Activated T-helper 2 cell treated with anti-CD3 and anti-CD28 coated beads, Interferon-gamma antibody, Interleukin-2, Interleukin-4, amounts not matched to agents 10 μg/mL and 5 μg/mL and 100 μg/mL, durations not matched to agents 14 hours and 24 hours and 36 hours (primary cell): Measurements from ENCODE around the gene ENTPD2. TPM values are rescaled to one million over a fixed set of nuclear protein-coding genes. Genes with fewer than 3 reads are reported as not detected.
"Not testable (repeated sequence)": the region's sequence is repeated elsewhere in the genome, so short reads cannot be mapped to it uniquely, and the experiment has no call there.

Source experiments
- DNase-seq: peaks from one replicate; pipeline ENCODE4 v3.0.0; 2021; ENCODE audit warnings: low spot score
- H3K27ac Mint-ChIP-seq: one replicate; pipeline ENCODE4 v1.8.0; 2021; ENCODE audit warnings: mixed read lengths
- H3K27me3 Mint-ChIP-seq: one replicate; pipeline ENCODE4 v1.8.0; 2021; ENCODE audit warnings: low read depth, mixed read lengths
- H3K36me3 Mint-ChIP-seq: one replicate; pipeline ENCODE4 v1.8.0; 2021; ENCODE audit warnings: low read depth, mixed read lengths
- H3K4me1 Mint-ChIP-seq: one replicate; pipeline ENCODE4 v1.8.0; 2021; ENCODE audit warnings: low read depth, mixed read lengths
- H3K4me3 Mint-ChIP-seq: one replicate; pipeline ENCODE4 v1.8.0; 2021; ENCODE audit warnings: low read depth, mild to moderate bottlenecking, moderate library complexity, mixed read lengths
- H3K9me3 Mint-ChIP-seq: one replicate; pipeline ENCODE4 v1.8.0; 2021; ENCODE audit warnings: mixed read lengths
- intact Hi-C: fragments of 100-400 bp; cut with micrococcal nuclease; formaldehyde crosslinking; loops from one replicate; pipeline ENCODE4 v1.15.1; 2023
- total RNA-seq: library from RNA; stranded (reverse); gene quantifications from 2 replicates; pipeline ENCODE4 v1.2.3, GENCODE V29; 2022

ENTPD2 gene
- total RNA-seq, 1 donor from 2014 or later: not detected

- Mint-ChIP-seq H3K27ac (no peak overlapping the region), H3K9me3 (no peaks in the 10 kb centered on the region), H3K4me3 (no peak overlapping the region), H3K27me3 (peaks cover 3% of the 10 kb centered on the region), H3K36me3 (no peaks in the 10 kb centered on the region), H3K4me1 (no peaks in the 10 kb centered on the region)
- DNase-seq: no peak
- intact Hi-C loops: no loop called here
These were observed 47.5 kb downstream of the ENTPD2 start for GRCh38 chr9:137006116-137007003.

- H3K4me1 Mint-ChIP-seq: peaks cover 10% of the 10 kb centered on the region
- H3K9me3 Mint-ChIP-seq, H3K4me3 Mint-ChIP-seq, H3K36me3 Mint-ChIP-seq, intact Hi-C loops, H3K27me3 Mint-ChIP-seq, DNase-seq, H3K27ac Mint-ChIP-seq: not testable (repeated sequence)
These were observed 49.6 kb downstream of the ENTPD2 start for GRCh38 chr9:137004285-137004684.

GRCh38 chr9:137002646-137003041, 51.2 kb downstream of the ENTPD2 start:
- H3K27me3 Mint-ChIP-seq: peaks cover 3% of the 10 kb centered on the region
- DNase-seq: no peak
- no peak overlapping the region for H3K4me3 Mint-ChIP-seq
- intact Hi-C loops: no loop called here
- no peaks in the 10 kb centered on the region for H3K36me3 Mint-ChIP-seq
- peaks cover 19% of the 10 kb centered on the region for H3K4me1 Mint-ChIP-seq
- H3K27ac Mint-ChIP-seq: no peak overlapping the region
- no peaks in the 10 kb centered on the region for H3K9me3 Mint-ChIP-seq

GRCh38 chr9:137001857-137002645, 51.8 kb downstream of the ENTPD2 start:
- H3K4me1 Mint-ChIP-seq: peaks cover 21% of the 10 kb centered on the region
- H3K9me3 Mint-ChIP-seq: no peaks in the 10 kb centered on the region
- no peak for DNase-seq
- H3K27me3 Mint-ChIP-seq: peaks cover 3% of the 10 kb centered on the region
- no peaks in the 10 kb centered on the region for H3K36me3 Mint-ChIP-seq
- intact Hi-C loops: loop anchor here (2.0 kb wide), 1 partner anchor 33 kb away; no protein-coding TSS in a partner anchor
- no peak overlapping the region for H3K27ac Mint-ChIP-seq
- no peak overlapping the region for H3K4me3 Mint-ChIP-seq

GRCh38 chr9:137000177-137000930, 53.5 kb downstream of the ENTPD2 start:
- Mint-ChIP-seq H3K4me1 (peaks cover 23% of the 10 kb centered on the region), H3K27me3 (peaks cover 3% of the 10 kb centered on the region), H3K4me3 (no peak overlapping the region), H3K9me3 (no peaks in the 10 kb centered on the region), H3K36me3 (no peaks in the 10 kb centered on the region), H3K27ac (peak overlapping the region; percentile 55)
- intact Hi-C loops: loop anchor here (2.0 kb wide), 1 partner anchor 34 kb away; no protein-coding TSS in a partner anchor
- peak; percentile 27 for DNase-seq

Other genes with a start within 250 kb of the ENTPD2 start
- gene RABL6, start 246.1 kb downstream of the ENTPD2 start, total RNA-seq: 108 and 111 TPM in 2 replicates
- 5.0 and 5.1 TPM in 2 replicates for gene AJM1, start 211.6 kb downstream of the ENTPD2 start, total RNA-seq
- gene PHPT1, start 204.7 kb downstream of the ENTPD2 start, total RNA-seq: 127 and 133 TPM in 2 replicates
- gene MAMDC4, start 201.7 kb downstream of the ENTPD2 start, total RNA-seq: 19.0 and 21.0 TPM in 2 replicates
- 381 and 410 TPM in 2 replicates for gene EDF1, start 187.8 kb downstream of the ENTPD2 start, total RNA-seq
- 59.5 and 60.4 TPM in 2 replicates for gene TRAF2, start 167.5 kb downstream of the ENTPD2 start, total RNA-seq
- 94.4 and 95.9 TPM in 2 replicates for gene FBXW5, start 109.3 kb downstream of the ENTPD2 start, total RNA-seq
- 0.76 and 0.89 TPM in 2 replicates for gene C8G, start 108.8 kb downstream of the ENTPD2 start, total RNA-seq
- gene LCN12, start 101.8 kb downstream of the ENTPD2 start, total RNA-seq: 2.0 and 2.1 TPM in 2 replicates
- gene PTGDS, start 76.6 kb downstream of the ENTPD2 start, total RNA-seq: not detected in 2 replicates
- gene LCNL1, start 71.1 kb downstream of the ENTPD2 start, total RNA-seq: not detected in 2 replicates
- gene PAXX, start 61.6 kb downstream of the ENTPD2 start, total RNA-seq: 60.5 and 72.6 TPM in 2 replicates
- gene CLIC3, start 57.5 kb downstream of the ENTPD2 start, total RNA-seq: not detected in 2 replicates
- gene ABCA2, start 25.8 kb downstream of the ENTPD2 start, total RNA-seq: 27.4 and 31.4 TPM in 2 replicates
- gene FUT7, start 22.0 kb downstream of the ENTPD2 start, total RNA-seq: 0.21 TPM in 1 of 2 replicates, not detected in the other
- 32.7 and 36.0 TPM in 2 replicates for gene NPDC1, start 7.9 kb downstream of the ENTPD2 start, total RNA-seq
- gene SAPCD2, start 16.5 kb upstream of the ENTPD2 start, total RNA-seq: 26.5 and 27.1 TPM in 2 replicates
- 20.0 and 22.3 TPM in 2 replicates for gene UAP1L1, start 23.5 kb upstream of the ENTPD2 start, total RNA-seq
- 47.5 and 52.2 TPM in 2 replicates for gene MAN1B1, start 32.9 kb upstream of the ENTPD2 start, total RNA-seq
- 318 and 321 TPM in 2 replicates for gene DPP7, start 60.7 kb upstream of the ENTPD2 start, total RNA-seq
- 0.07 TPM in 1 of 2 replicates, not detected in the other for gene GRIN1, start 85.1 kb upstream of the ENTPD2 start, total RNA-seq
- gene LRRC26, start 116.0 kb upstream of the ENTPD2 start, total RNA-seq: 0.21 and 0.34 TPM in 2 replicates
- gene TMEM210, start 118.0 kb upstream of the ENTPD2 start, total RNA-seq: not detected in 2 replicates
- gene ANAPC2, start 134.5 kb upstream of the ENTPD2 start, total RNA-seq: 52.3 and 58.5 TPM in 2 replicates
- gene SSNA1, start 134.6 kb upstream of the ENTPD2 start, total RNA-seq: 91.6 and 91.8 TPM in 2 replicates
- 16.4 and 18.2 TPM in 2 replicates for gene TPRN, start 146.7 kb upstream of the ENTPD2 start, total RNA-seq
- 34.9 and 35.0 TPM in 2 replicates for gene TMEM203, start 151.6 kb upstream of the ENTPD2 start, total RNA-seq
- gene NDOR1, start 151.6 kb upstream of the ENTPD2 start, total RNA-seq: 38.2 and 40.2 TPM in 2 replicates
- 9.5 and 10.1 TPM in 2 replicates for gene RNF208, start 168.2 kb upstream of the ENTPD2 start, total RNA-seq
- 0.41 and 0.50 TPM in 2 replicates for gene CYSRT1, start 171.1 kb upstream of the ENTPD2 start, total RNA-seq
- gene RNF224, start 173.4 kb upstream of the ENTPD2 start, total RNA-seq: not detected in 2 replicates
- not detected in 2 replicates for gene SLC34A3, start 176.8 kb upstream of the ENTPD2 start, total RNA-seq
- 357 and 361 TPM in 2 replicates for gene TUBB4B, start 187.2 kb upstream of the ENTPD2 start, total RNA-seq
- gene STPG3, start 197.2 kb upstream of the ENTPD2 start, total RNA-seq: 0.48 TPM in 2 replicates
- gene NELFB, start 201.3 kb upstream of the ENTPD2 start, total RNA-seq: 71.4 and 72.6 TPM in 2 replicates
- gene TOR4A, start 223.7 kb upstream of the ENTPD2 start, total RNA-seq: 17.2 and 17.5 TPM in 2 replicates
- gene NRARP, start 248.2 kb upstream of the ENTPD2 start, total RNA-seq: 9.3 and 11.2 TPM in 2 replicates